DND-41 (cell line): ENCODE results near the gene LCORL.

ENCODE experiments used
- EZH2 ChIP-seq: IDR thresholded peaks from 3 replicates; pipeline ENCODE4 v1.6.1; 2012; ENCODE audit warnings: borderline replicate concordance, low read depth, mild to moderate bottlenecking, moderate library complexity, low read length, inconsistent platforms; ENCODE audit not compliant: severe bottlenecking
- TF ChIP-seq, protein P1 (sequence below): IDR thresholded peaks from 2 replicates; pipeline ENCODE4 v1.5.1; 2012; ENCODE audit warnings: borderline replicate concordance, low read length, moderate library complexity, mild to moderate bottlenecking; ENCODE audit not compliant: poor library complexity, severe bottlenecking; ENCODE audit errors: extremely low read depth

- TF ChIP-seq, protein P1, sequence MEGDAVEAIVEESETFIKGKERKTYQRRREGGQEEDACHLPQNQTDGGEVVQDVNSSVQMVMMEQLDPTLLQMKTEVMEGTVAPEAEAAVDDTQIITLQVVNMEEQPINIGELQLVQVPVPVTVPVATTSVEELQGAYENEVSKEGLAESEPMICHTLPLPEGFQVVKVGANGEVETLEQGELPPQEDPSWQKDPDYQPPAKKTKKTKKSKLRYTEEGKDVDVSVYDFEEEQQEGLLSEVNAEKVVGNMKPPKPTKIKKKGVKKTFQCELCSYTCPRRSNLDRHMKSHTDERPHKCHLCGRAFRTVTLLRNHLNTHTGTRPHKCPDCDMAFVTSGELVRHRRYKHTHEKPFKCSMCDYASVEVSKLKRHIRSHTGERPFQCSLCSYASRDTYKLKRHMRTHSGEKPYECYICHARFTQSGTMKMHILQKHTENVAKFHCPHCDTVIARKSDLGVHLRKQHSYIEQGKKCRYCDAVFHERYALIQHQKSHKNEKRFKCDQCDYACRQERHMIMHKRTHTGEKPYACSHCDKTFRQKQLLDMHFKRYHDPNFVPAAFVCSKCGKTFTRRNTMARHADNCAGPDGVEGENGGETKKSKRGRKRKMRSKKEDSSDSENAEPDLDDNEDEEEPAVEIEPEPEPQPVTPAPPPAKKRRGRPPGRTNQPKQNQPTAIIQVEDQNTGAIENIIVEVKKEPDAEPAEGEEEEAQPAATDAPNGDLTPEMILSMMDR = no peak
- TF ChIP-seq EZH2 = no peak
These were observed 100.1 kb downstream of the LCORL start for GRCh38 chr4:17921451-17921850.
